CD4-positive, alpha-beta T cell (primary cell): ENCODE data around the gene NUP160. TPM values are rescaled to one million over a fixed set of nuclear protein-coding genes. Genes with fewer than 3 reads are reported as not detected.
"Not testable (repeated sequence)": the region's sequence is repeated elsewhere in the genome, so short reads cannot be mapped to it uniquely, and the experiment has no call there.

Source experiments
- ATAC-seq: fragments of 200-7000 bp; cut with Tn5 transposase; one replicate; pipeline ENCODE4 v1.10.0; 2022; ENCODE audit warnings: mild to moderate bottlenecking; ENCODE audit not compliant: poor library complexity
- CTCF ChIA-PET: fragments of 350-600 bp; sonication (Branson Sonifier 250); formaldehyde crosslinking; loops from one replicate; lab custom pipeline; 2021; ENCODE audit warnings: antibody characterized with exemption, inconsistent platforms; lab: Charles Lee
- POLR2A ChIA-PET: fragments of 350-600 bp; sonication (Branson Sonifier 250); formaldehyde crosslinking; loops from one replicate; lab custom pipeline; 2021; ENCODE audit warnings: antibody characterized with exemption, inconsistent platforms; lab: Charles Lee
- DNase-seq, 14 experiments: peaks; one replicate each; pipeline ENCODE4 v3.0.0-alpha.2; 2013 to 2020; ENCODE audit warnings: mixed read lengths in 2 of 14
- H3K27ac ChIP-seq, 2 donors: one replicate each; pipeline versions ENCODE4 v1.5.1 to v1.7.0; 2013; ENCODE audit warnings: low read length in 2 of 2, low read depth in 1 of 2, mild to moderate bottlenecking in 1 of 2
- H3K27me3 ChIP-seq, 2 experiments: 1 replicate in 1 of 2; 2 replicates in 1 of 2; pipeline versions ENCODE4 v1.6.1 to v1.7.0; 2013; ENCODE audit warnings: low read length in 2 of 2, control low read depth in 1 of 2, mild to moderate bottlenecking in 1 of 2, moderate library complexity in 1 of 2; ENCODE audit not compliant: insufficient read depth in 2 of 2, control insufficient read depth in 1 of 2
- H3K36me3 ChIP-seq: one replicate; pipeline ENCODE4 v1.6.1; 2013; ENCODE audit warnings: low read length, control low read depth; ENCODE audit not compliant: insufficient read depth
- H3K4me1 ChIP-seq: one replicate; pipeline ENCODE4 v1.6.1; 2013; ENCODE audit warnings: low read length, control low read depth; ENCODE audit not compliant: insufficient read depth
- H3K4me3 ChIP-seq: one replicate; pipeline ENCODE4 v1.5.1; 2013; ENCODE audit warnings: mild to moderate bottlenecking, low read length, moderate library complexity
- H3K9me3 ChIP-seq, 2 experiments: 1 replicate in 1 of 2; 2 replicates in 1 of 2; pipeline versions ENCODE4 v1.6.1 to v1.7.0; 2013; ENCODE audit warnings: low read length in 2 of 2, mild to moderate bottlenecking in 2 of 2, control low read depth in 1 of 2, moderate library complexity in 1 of 2; ENCODE audit not compliant: control insufficient read depth in 1 of 2, insufficient read depth in 1 of 2
- H3K27ac Mint-ChIP-seq: one replicate; pipeline ENCODE4 v1.8.0; 2020; ENCODE audit warnings: mixed read lengths
- H3K27me3 Mint-ChIP-seq: one replicate; pipeline ENCODE4 v1.8.0; 2021; ENCODE audit warnings: mixed read lengths
- H3K36me3 Mint-ChIP-seq: one replicate; pipeline ENCODE4 v1.8.0; 2021; ENCODE audit warnings: low read depth, mixed read lengths
- H3K4me1 Mint-ChIP-seq: one replicate; pipeline ENCODE4 v1.8.0; 2021; ENCODE audit warnings: low read depth, mixed read lengths
- H3K4me3 Mint-ChIP-seq: one replicate; pipeline ENCODE4 v1.8.0; 2020; ENCODE audit warnings: mild to moderate bottlenecking, mixed read lengths
- H3K9me3 Mint-ChIP-seq: one replicate; pipeline ENCODE4 v1.8.0; 2020; ENCODE audit warnings: mixed read lengths
- CTCF ChIP-seq: fragments of 200-600 bp; IDR thresholded peaks from one replicate; pipeline ENCODE4 v1.8.0; 2022; ENCODE audit warnings: antibody characterized with exemption, mild to moderate bottlenecking
- intact Hi-C, 2 experiments: fragments of 100-400 bp; cut with DNase I in 1 of 2; cut with micrococcal nuclease in 1 of 2; formaldehyde crosslinking; loops; one replicate each; pipeline versions ENCODE4 v1.15.1 to v1.9.0; 2023 to 2025; cut with DNase I, micrococcal nuclease
- total RNA-seq, 174 experiments: library from RNA in 2 of 174; stranded (reverse) in 2 of 174; gene quantifications; one replicate each; pipeline ENCODE4 v1.2.3 and lab custom pipeline; 2021 to 2026

NUP160 gene
- total RNA-seq, 2 experiments from 2014 or later: 41.9 to 47.9 TPM

GRCh38 chr11:47842749-47843148 lies 5.4 kb downstream of the NUP160 start:
- intact Hi-C loops: loop anchor here in 1 of 2 experiments (10.0 kb wide), 1 partner anchor 128 kb away; the partner anchor contains the start of gene AGBL2
- peaks cover 31% of the 10 kb centered on the region for H3K36me3 Mint-ChIP-seq
- H3K27me3 ChIP-seq: no peaks in the 10 kb centered on the region
- no peaks in the 10 kb centered on the region for H3K27me3 Mint-ChIP-seq
- H3K9me3 Mint-ChIP-seq: no peaks in the 10 kb centered on the region
- no peak overlapping the region for H3K27ac ChIP-seq
- ATAC-seq (no peak), DNase-seq (no peak)
- POLR2A ChIA-PET: no interaction called here
- no peak overlapping the region for H3K4me3 ChIP-seq
- no peak overlapping the region for H3K4me3 Mint-ChIP-seq
- H3K4me1 Mint-ChIP-seq: peaks cover 27% of the 10 kb centered on the region
- H3K9me3 ChIP-seq: no peaks in the 10 kb centered on the region
- H3K36me3 ChIP-seq: peaks cover 71% of the 10 kb centered on the region
- TF ChIP-seq CTCF: no peak
- CTCF ChIA-PET: no interaction called here
- H3K4me1 ChIP-seq: peaks cover 19% of the 10 kb centered on the region
- no peak overlapping the region for H3K27ac Mint-ChIP-seq

- Histone ChIP-seq H3K9me3 (no peaks in the 10 kb centered on the region), H3K36me3 (peaks cover 88% of the 10 kb centered on the region), H3K4me1 (no peaks in the 10 kb centered on the region), H3K27me3 (no peaks in the 10 kb centered on the region), H3K27ac (no peak overlapping the region), H3K4me3 (no peak overlapping the region)
- DNase-seq (no peak), ATAC-seq (no peak)
- H3K9me3 Mint-ChIP-seq: no peaks in the 10 kb centered on the region
- intact Hi-C loops: no loop called here
- H3K27ac Mint-ChIP-seq: no peak overlapping the region
- no peaks in the 10 kb centered on the region for H3K27me3 Mint-ChIP-seq
- peaks cover 56% of the 10 kb centered on the region for H3K36me3 Mint-ChIP-seq
- H3K4me3 Mint-ChIP-seq: no peak overlapping the region
- CTCF ChIA-PET: no interaction called here
- no peak for TF ChIP-seq CTCF
- H3K4me1 Mint-ChIP-seq: peaks cover 4% of the 10 kb centered on the region
- POLR2A ChIA-PET: no interaction called here
Observed at GRCh38 chr11:47837929-47838328, 10.2 kb downstream of the NUP160 start.

GRCh38 chr11:47837292-47837691 lies 10.9 kb downstream of the NUP160 start:
- no peaks in the 10 kb centered on the region for H3K4me1 ChIP-seq
- ATAC-seq: no peak
- intact Hi-C loops: no loop called here
- no peak overlapping the region for H3K27ac ChIP-seq
- no peak for DNase-seq
- Mint-ChIP-seq H3K9me3 (no peaks in the 10 kb centered on the region), H3K36me3 (peaks cover 63% of the 10 kb centered on the region), H3K4me1 (peaks cover 8% of the 10 kb centered on the region), H3K27me3 (no peaks in the 10 kb centered on the region), H3K27ac (no peak overlapping the region), H3K4me3 (no peak overlapping the region)
- no peak overlapping the region for H3K4me3 ChIP-seq
- no peak for TF ChIP-seq CTCF
- H3K36me3 ChIP-seq: peaks cover 88% of the 10 kb centered on the region
- H3K9me3 ChIP-seq: no peaks in the 10 kb centered on the region
- CTCF ChIA-PET: no interaction called here
- POLR2A ChIA-PET: no interaction called here
- no peaks in the 10 kb centered on the region for H3K27me3 ChIP-seq

GRCh38 chr11:47830013-47830412 lies 18.1 kb downstream of the NUP160 start:
- CTCF ChIA-PET, H3K27ac Mint-ChIP-seq: not testable (repeated sequence)
- H3K4me1 Mint-ChIP-seq: peaks cover 31% of the 10 kb centered on the region

More at GRCh38 chr11:47830013-47830412, 18.1 kb downstream of the NUP160 start:
- H3K4me3 ChIP-seq, H3K4me3 Mint-ChIP-seq, H3K27ac ChIP-seq, H3K27me3 ChIP-seq, H3K9me3 Mint-ChIP-seq, H3K27me3 Mint-ChIP-seq, H3K9me3 ChIP-seq, intact Hi-C loops, POLR2A ChIA-PET, DNase-seq, H3K4me1 ChIP-seq, ATAC-seq: not testable (repeated sequence)
- peaks cover 84% of the 10 kb centered on the region for H3K36me3 ChIP-seq
- H3K36me3 Mint-ChIP-seq: peaks cover 85% of the 10 kb centered on the region
